22Rv1 (cell line): Measurements from ENCODE around the gene RBMS3.

ENCODE experiments used
- H3K27ac ChIP-seq: fragments of 450-650 bp; 2 replicates; pipeline ENCODE4 v1.5.1; 2017
- ZFX ChIP-seq: fragments of 450-650 bp; IDR thresholded peaks from 2 replicates; pipeline ENCODE4 v1.6.1; 2017; ENCODE audit warnings: antibody characterized with exemption, borderline replicate concordance
- TF ChIP-seq, protein P1 (sequence below): fragments of 450-650 bp; IDR thresholded peaks from 2 replicates; pipeline ENCODE4 v1.5.1; 2017; ENCODE audit warnings: mild to moderate bottlenecking

RBMS3 gene

GRCh38 chr3:29853841-29854397, 573.0 kb downstream of the RBMS3 start:
- no peak for TF ChIP-seq ZFX
- TF ChIP-seq, protein P1, sequence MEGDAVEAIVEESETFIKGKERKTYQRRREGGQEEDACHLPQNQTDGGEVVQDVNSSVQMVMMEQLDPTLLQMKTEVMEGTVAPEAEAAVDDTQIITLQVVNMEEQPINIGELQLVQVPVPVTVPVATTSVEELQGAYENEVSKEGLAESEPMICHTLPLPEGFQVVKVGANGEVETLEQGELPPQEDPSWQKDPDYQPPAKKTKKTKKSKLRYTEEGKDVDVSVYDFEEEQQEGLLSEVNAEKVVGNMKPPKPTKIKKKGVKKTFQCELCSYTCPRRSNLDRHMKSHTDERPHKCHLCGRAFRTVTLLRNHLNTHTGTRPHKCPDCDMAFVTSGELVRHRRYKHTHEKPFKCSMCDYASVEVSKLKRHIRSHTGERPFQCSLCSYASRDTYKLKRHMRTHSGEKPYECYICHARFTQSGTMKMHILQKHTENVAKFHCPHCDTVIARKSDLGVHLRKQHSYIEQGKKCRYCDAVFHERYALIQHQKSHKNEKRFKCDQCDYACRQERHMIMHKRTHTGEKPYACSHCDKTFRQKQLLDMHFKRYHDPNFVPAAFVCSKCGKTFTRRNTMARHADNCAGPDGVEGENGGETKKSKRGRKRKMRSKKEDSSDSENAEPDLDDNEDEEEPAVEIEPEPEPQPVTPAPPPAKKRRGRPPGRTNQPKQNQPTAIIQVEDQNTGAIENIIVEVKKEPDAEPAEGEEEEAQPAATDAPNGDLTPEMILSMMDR = no peak
- H3K27ac ChIP-seq = no peak overlapping the region

GRCh38 chr3:29854821-29855220, 574.0 kb downstream of the RBMS3 start:
- H3K27ac ChIP-seq = no peak overlapping the region
- TF ChIP-seq, protein P1 = no peak
- no peak for TF ChIP-seq ZFX

GRCh38 chr3:29859726-29860270, 578.9 kb downstream of the RBMS3 start:
- no peak overlapping the region for H3K27ac ChIP-seq
- TF ChIP-seq, protein P1 = no peak
- no peak for TF ChIP-seq ZFX

- no peak overlapping the region for H3K27ac ChIP-seq
- TF ChIP-seq ZFX = no peak
- TF ChIP-seq, protein P1 = no peak
Measured at GRCh38 chr3:29864809-29865208, 583.9 kb downstream of the RBMS3 start.

GRCh38 chr3:29868543-29869101, 587.8 kb downstream of the RBMS3 start:
- TF ChIP-seq, protein P1 = no peak
- no peak for TF ChIP-seq ZFX
- no peak overlapping the region for H3K27ac ChIP-seq

GRCh38 chr3:29870136-29870535, 589.3 kb downstream of the RBMS3 start:
- TF ChIP-seq, protein P1 = no peak
- TF ChIP-seq ZFX = no peak
- no peak overlapping the region for H3K27ac ChIP-seq

GRCh38 chr3:29871087-29871486, 590.2 kb downstream of the RBMS3 start:
- H3K27ac ChIP-seq = no peak overlapping the region
- TF ChIP-seq, protein P1 = no peak
- TF ChIP-seq ZFX = no peak
